Brain microvascular endothelial cell (primary cell): Measurements from ENCODE around the gene SOCS4.
A peak's percentile ranks its signal among the peaks of the same experiment; 100 is the strongest.
"Not testable (repeated sequence)": the region's sequence is repeated elsewhere in the genome, so short reads cannot be mapped to it uniquely, and the experiment has no call there.

Experiments
- DNase-seq: peaks from one replicate; pipeline ENCODE4 v3.0.0-alpha.2; 2020
- H3K27ac ChIP-seq: fragments of 250-450 bp; sonication (Bioruptor Pico); 2 replicates; pipeline ENCODE4 v1.5.1; 2020; ENCODE audit warnings: mild to moderate bottlenecking, moderate library complexity
- H3K27me3 ChIP-seq: fragments of 250-450 bp; sonication (Bioruptor Pico); replicated peaks from 2 replicates; pipeline ENCODE4 v1.5.1; 2020; ENCODE audit warnings: mild to moderate bottlenecking
- H3K36me3 ChIP-seq: fragments of 250-450 bp; sonication (Bioruptor Pico); replicated peaks from 2 replicates; pipeline ENCODE4 v1.5.1; 2020; ENCODE audit warnings: mild to moderate bottlenecking
- H3K4me3 ChIP-seq: 2 replicates; pipeline ENCODE4 v1.5.1; 2011; ENCODE audit warnings: low read depth, mild to moderate bottlenecking, control low read depth, low read length, moderate library complexity
- CTCF ChIP-seq: IDR thresholded peaks from 2 replicates; pipeline ENCODE4 v1.5.1; 2011; ENCODE audit warnings: low read depth, mild to moderate bottlenecking, moderate library complexity, low read length, control low read depth, inconsistent platforms; ENCODE audit errors: missing control alignments
- in situ Hi-C: cut with HindIII; loops from 2 replicates; pipeline ENCODE4 v1.10.0; 2017; ENCODE audit warnings: low sequenced_read_pairs, low pct_ligation_motif_present

SOCS4 gene

GRCh38 chr14:55062517-55063351 lies 35.7 kb downstream of the SOCS4 start:
- Histone ChIP-seq H3K27ac (no peak overlapping the region), H3K27me3 (no peaks in the 10 kb centered on the region), H3K36me3 (peaks cover 37% of the 10 kb centered on the region), H3K4me3 (no peak overlapping the region)
- no peak for TF ChIP-seq CTCF
- in situ Hi-C loops = no loop called here
- no peak for DNase-seq

- H3K27ac ChIP-seq, in situ Hi-C loops, H3K27me3 ChIP-seq, DNase-seq, H3K4me3 ChIP-seq: not testable (repeated sequence)
- peaks cover 33% of the 10 kb centered on the region for H3K36me3 ChIP-seq
Observed at GRCh38 chr14:55064896-55065295, 37.9 kb downstream of the SOCS4 start.

- in situ Hi-C loops = no loop called here
- no peaks in the 10 kb centered on the region for H3K27me3 ChIP-seq
- no peak for DNase-seq
- no peak overlapping the region for H3K27ac ChIP-seq
- H3K4me3 ChIP-seq = no peak overlapping the region
- no peak for TF ChIP-seq CTCF
- peaks cover 33% of the 10 kb centered on the region for H3K36me3 ChIP-seq
Observed at GRCh38 chr14:55065411-55065810, 38.4 kb downstream of the SOCS4 start.

GRCh38 chr14:55066223-55066622 lies 39.2 kb downstream of the SOCS4 start:
- H3K4me3 ChIP-seq = no peak overlapping the region
- no peaks in the 10 kb centered on the region for H3K27me3 ChIP-seq
- no peak overlapping the region for H3K27ac ChIP-seq
- no peak for TF ChIP-seq CTCF
- in situ Hi-C loops = no loop called here
- H3K36me3 ChIP-seq = peaks cover 33% of the 10 kb centered on the region
- no peak for DNase-seq

GRCh38 chr14:55070981-55071411 lies 44.0 kb downstream of the SOCS4 start:
- H3K27ac ChIP-seq = peak overlapping the region; percentile 75
- peak; percentile 43 for DNase-seq
- H3K4me3 ChIP-seq = no peak overlapping the region
- in situ Hi-C loops = no loop called here
- H3K36me3 ChIP-seq = peaks cover 5% of the 10 kb centered on the region
- no peaks in the 10 kb centered on the region for H3K27me3 ChIP-seq
- TF ChIP-seq CTCF = no peak

- H3K36me3 ChIP-seq = no peaks in the 10 kb centered on the region
- no peaks in the 10 kb centered on the region for H3K27me3 ChIP-seq
- in situ Hi-C loops = no loop called here
- no peak overlapping the region for H3K4me3 ChIP-seq
- peak; percentile 72 for DNase-seq
- H3K27ac ChIP-seq = peak overlapping the region; percentile 75
- no peak for TF ChIP-seq CTCF
Observed at GRCh38 chr14:55071870-55072640, 45.0 kb downstream of the SOCS4 start.
